HG02678 (cell line): ENCODE measurements around the gene BUB1B.

ENCODE experiments used
- ATAC-seq: cut with Tn5 transposase; IDR thresholded peaks from one replicate; pipeline ENCODE4 v1.9.1; 2021; ENCODE audit warnings: mild to moderate bottlenecking, moderate library complexity; ENCODE audit not compliant: unreplicated experiment

The BUB1B gene

GRCh38 chr15:40239693-40240618, 79.1 kb downstream of the BUB1B start:
- ATAC-seq: no peak

GRCh38 chr15:40240619-40241221, 79.9 kb downstream of the BUB1B start:
- no peak for ATAC-seq

- ATAC-seq: no peak
These were observed 80.7 kb downstream of the BUB1B start for GRCh38 chr15:40241269-40242212.

GRCh38 chr15:40242213-40242599, 81.3 kb downstream of the BUB1B start:
- ATAC-seq: no peak

- ATAC-seq: no peak
These were observed 81.7 kb downstream of the BUB1B start for GRCh38 chr15:40242601-40243000.

GRCh38 chr15:40243126-40243810, 82.4 kb downstream of the BUB1B start:
- ATAC-seq: no peak

- ATAC-seq: no peak
These were observed 84.2 kb downstream of the BUB1B start for GRCh38 chr15:40244961-40245523.

GRCh38 chr15:40245666-40246450, 85.0 kb downstream of the BUB1B start:
- no peak for ATAC-seq

GRCh38 chr15:40246496-40247280, 85.8 kb downstream of the BUB1B start:
- no peak for ATAC-seq

- ATAC-seq: no peak
These were observed 86.6 kb downstream of the BUB1B start for GRCh38 chr15:40247406-40247971.

GRCh38 chr15:40248006-40248783, 87.3 kb downstream of the BUB1B start:
- no peak for ATAC-seq

GRCh38 chr15:40249477-40250303, 88.8 kb downstream of the BUB1B start:
- no peak for ATAC-seq

- no peak for ATAC-seq
These were observed 89.4 kb downstream of the BUB1B start for GRCh38 chr15:40250304-40250656.

- ATAC-seq: no peak
These were observed 90.1 kb downstream of the BUB1B start for GRCh38 chr15:40250771-40251483.

- ATAC-seq: no peak
These were observed 90.7 kb downstream of the BUB1B start for GRCh38 chr15:40251486-40252140.

- no peak for ATAC-seq
These were observed 91.2 kb downstream of the BUB1B start for GRCh38 chr15:40252141-40252437.
